Measurements from ENCODE around the gene RFTN1. TPM values are rescaled to one million over a fixed set of nuclear protein-coding genes. Genes with fewer than 3 reads are reported as not detected.

The RFTN1 gene
- total and polyA plus RNA-seq, 2 donors (not counting 3 experiments of a cell fraction or from before 2014, with no cell fraction given), result 40.3 to 43.3 TPM

DNA sequence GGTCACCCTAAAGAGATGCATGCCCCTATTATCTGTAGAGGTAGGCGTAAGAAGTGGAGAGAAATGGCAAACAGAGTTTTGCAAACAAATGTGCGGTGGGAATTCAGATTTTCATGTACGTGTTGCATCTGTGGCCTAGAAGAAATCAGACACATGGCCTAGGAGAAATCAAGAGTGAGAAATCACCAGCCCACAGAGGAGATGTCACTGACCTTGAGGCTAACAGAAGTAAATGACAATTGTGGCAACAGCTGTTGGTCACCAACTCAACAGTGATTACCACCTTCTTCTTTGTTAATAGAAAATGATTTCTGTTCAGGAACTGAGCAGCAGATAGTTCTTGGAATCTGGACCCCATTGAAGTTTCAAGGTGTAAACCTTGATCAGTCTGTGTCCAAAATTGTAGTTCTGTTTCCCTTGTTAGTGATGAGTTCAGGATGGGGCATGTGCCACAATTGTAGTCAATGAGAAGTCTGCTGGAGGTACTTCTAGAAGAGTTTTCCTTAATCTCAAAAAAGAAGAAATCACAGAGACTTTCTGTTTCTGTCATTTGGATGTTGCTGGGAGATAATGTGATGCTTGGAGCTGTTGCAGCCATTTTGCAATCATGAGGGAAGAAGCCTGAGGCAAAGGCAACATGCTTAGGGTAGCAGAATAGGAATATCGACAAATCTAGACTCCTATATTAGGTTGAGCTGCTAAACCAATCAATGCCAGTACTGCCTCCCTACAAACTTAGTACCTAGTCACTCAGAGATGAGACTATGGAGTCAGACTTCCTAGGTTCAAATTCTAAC lies 34.3 kb upstream of the RFTN1 start:
- H3K79me2 ChIP-seq (ENCODE audit: control insufficient read depth, insufficient read depth, low read length), result no peaks in the 10 kb centered on the region
- H3K27ac ChIP-seq (ENCODE audit: insufficient read depth, low read depth, low read length), result no peak overlapping the region
- H3K27me3 ChIP-seq (ENCODE audit: control insufficient read depth in 2 of 2, insufficient read depth in 2 of 2, low read length in 2 of 2), result peaks cover under 1 to 10% of the 10 kb centered on the region in 2 experiments
- H3K4me1 ChIP-seq (ENCODE audit: control insufficient read depth, extremely low read depth, insufficient read depth, low read length), result peaks cover 6% of the 10 kb centered on the region
- intact Hi-C loops (cut with micrococcal nuclease) (no loop called here), dilution Hi-C loops (cut with MboI; ENCODE audit: extremely low pct_ligation_motif_present, low sequenced_read_pairs) (no loop called here)
- POLR2A ChIA-PET, result no interaction called here
- H3K4me3 ChIP-seq (replicated peaks in 1 of 3; ENCODE audit: insufficient read depth in 1 of 3, low read depth in 1 of 3, low read length in 3 of 3), result no peak overlapping the region
- no peaks in the 10 kb centered on the region for H3K36me3 ChIP-seq (ENCODE audit: control insufficient read depth in 2 of 2, extremely low read depth in 1 of 2, insufficient read depth in 2 of 2, low read length in 2 of 2)
- H3K9ac ChIP-seq (replicated peaks; ENCODE audit: extremely low read depth, insufficient read depth, low read length), result no peak overlapping the region
- no peaks in the 10 kb centered on the region for H4K20me1 ChIP-seq (replicated peaks; ENCODE audit: control insufficient read depth, extremely low read depth, insufficient read depth, low read length)
- FAIRE-seq, result no peak
- no peak overlapping the region for H3K4me2 ChIP-seq (ENCODE audit: insufficient read depth, low read length)
- CTCF ChIA-PET, result interaction anchor here (2.3 kb wide), 1 partner anchor 257 kb away, joined by 13 read pairs; no protein-coding TSS in a partner anchor
- no TSS peak for BruUV-seq (replicated peaks)
- no peaks in the 10 kb centered on the region for H3K9me1 ChIP-seq (replicated peaks; ENCODE audit: control insufficient read depth, extremely low read depth, insufficient read depth, low read length)
- no peak for DNase-seq (ENCODE audit: low read depth, low spot score)
- H2AFZ ChIP-seq (ENCODE audit: low read depth, low read length), result no peak overlapping the region
- no peaks in the 10 kb centered on the region for H3K9me3 ChIP-seq (replicated peaks; ENCODE audit: control insufficient read depth, insufficient read depth, low read length)
- no peak for TF ChIP-seq POLR2A (IDR thresholded peaks at IDR 0.05; ENCODE audit: low read depth, low read length)
- TF ChIP-seq, protein P1, sequence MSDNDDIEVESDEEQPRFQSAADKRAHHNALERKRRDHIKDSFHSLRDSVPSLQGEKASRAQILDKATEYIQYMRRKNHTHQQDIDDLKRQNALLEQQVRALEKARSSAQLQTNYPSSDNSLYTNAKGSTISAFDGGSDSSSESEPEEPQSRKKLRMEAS (IDR thresholded peaks at IDR 0.05; ENCODE audit: insufficient read depth, insufficient read length), result no peak
- no peak for TF ChIP-seq EZH2 (IDR thresholded peaks at IDR 0.05; ENCODE audit: borderline replicate concordance, low read depth, low read length, severe bottlenecking)
- no peak for TF ChIP-seq JUN (IDR thresholded peaks at IDR 0.05; ENCODE audit: borderline replicate concordance, insufficient read depth, insufficient read length, low read depth)
- no peak for TF ChIP-seq GATA2 (IDR thresholded peaks at IDR 0.05; ENCODE audit: insufficient read depth, insufficient read length, low read depth, low read length)
- TF ChIP-seq, protein P2, sequence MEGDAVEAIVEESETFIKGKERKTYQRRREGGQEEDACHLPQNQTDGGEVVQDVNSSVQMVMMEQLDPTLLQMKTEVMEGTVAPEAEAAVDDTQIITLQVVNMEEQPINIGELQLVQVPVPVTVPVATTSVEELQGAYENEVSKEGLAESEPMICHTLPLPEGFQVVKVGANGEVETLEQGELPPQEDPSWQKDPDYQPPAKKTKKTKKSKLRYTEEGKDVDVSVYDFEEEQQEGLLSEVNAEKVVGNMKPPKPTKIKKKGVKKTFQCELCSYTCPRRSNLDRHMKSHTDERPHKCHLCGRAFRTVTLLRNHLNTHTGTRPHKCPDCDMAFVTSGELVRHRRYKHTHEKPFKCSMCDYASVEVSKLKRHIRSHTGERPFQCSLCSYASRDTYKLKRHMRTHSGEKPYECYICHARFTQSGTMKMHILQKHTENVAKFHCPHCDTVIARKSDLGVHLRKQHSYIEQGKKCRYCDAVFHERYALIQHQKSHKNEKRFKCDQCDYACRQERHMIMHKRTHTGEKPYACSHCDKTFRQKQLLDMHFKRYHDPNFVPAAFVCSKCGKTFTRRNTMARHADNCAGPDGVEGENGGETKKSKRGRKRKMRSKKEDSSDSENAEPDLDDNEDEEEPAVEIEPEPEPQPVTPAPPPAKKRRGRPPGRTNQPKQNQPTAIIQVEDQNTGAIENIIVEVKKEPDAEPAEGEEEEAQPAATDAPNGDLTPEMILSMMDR (IDR thresholded peaks at IDR 0.05; ENCODE audit: extremely low read depth in 1 of 2, insufficient read depth in 1 of 2, low read depth in 1 of 2, low read length in 2 of 2), result no peak
- TF ChIP-seq POLR2AphosphoS5 (IDR thresholded peaks at IDR 0.05; ENCODE audit: insufficient read depth, low read depth, low read length), result no peak
- TF ChIP-seq MYC (IDR thresholded peaks at IDR 0.05; ENCODE audit: low read depth, low read length), result no peak
- TF ChIP-seq FOS (IDR thresholded peaks at IDR 0.05; ENCODE audit: borderline replicate concordance, insufficient read depth, low read length), result no peak
